Measurements from ENCODE around the gene TCF25. TPM values are rescaled to one million over a fixed set of nuclear protein-coding genes. Genes with fewer than 3 reads are reported as not detected.

TCF25 gene
- total and polyA plus RNA-seq, 2 experiments from 2014 or later = 130 to 206 TPM

GRCh38 chr16:89853306-89853993 lies 19.9 kb upstream of the TCF25 start:
- Histone ChIP-seq H3K27ac (no peak overlapping the region), H3K79me2 (no peaks in the 10 kb centered on the region), H3K9me3 (ENCODE audit: low read depth) (no peaks in the 10 kb centered on the region), H3K9me2 (replicated peaks; ENCODE audit: insufficient read depth) (no peaks in the 10 kb centered on the region), H2AFZ (no peak overlapping the region), H3K4me3 (no peak overlapping the region), H3K4me1 (ENCODE audit: insufficient read depth) (no peaks in the 10 kb centered on the region), H3K27me3 (no peaks in the 10 kb centered on the region), H3K4me2 (no peak overlapping the region), H4K20me1 (ENCODE audit: insufficient read depth, poor library complexity, severe bottlenecking) (no peaks in the 10 kb centered on the region), H3K36me3 (replicated peaks; ENCODE audit: insufficient read depth, low read depth) (no peaks in the 10 kb centered on the region)
- 96% methylated on average over 21 of the region's 21 CpGs for WGBS (ENCODE audit: low lambda C conversion rate, missing lambda C conversion rate)
- TF ChIP-seq, protein P1, sequence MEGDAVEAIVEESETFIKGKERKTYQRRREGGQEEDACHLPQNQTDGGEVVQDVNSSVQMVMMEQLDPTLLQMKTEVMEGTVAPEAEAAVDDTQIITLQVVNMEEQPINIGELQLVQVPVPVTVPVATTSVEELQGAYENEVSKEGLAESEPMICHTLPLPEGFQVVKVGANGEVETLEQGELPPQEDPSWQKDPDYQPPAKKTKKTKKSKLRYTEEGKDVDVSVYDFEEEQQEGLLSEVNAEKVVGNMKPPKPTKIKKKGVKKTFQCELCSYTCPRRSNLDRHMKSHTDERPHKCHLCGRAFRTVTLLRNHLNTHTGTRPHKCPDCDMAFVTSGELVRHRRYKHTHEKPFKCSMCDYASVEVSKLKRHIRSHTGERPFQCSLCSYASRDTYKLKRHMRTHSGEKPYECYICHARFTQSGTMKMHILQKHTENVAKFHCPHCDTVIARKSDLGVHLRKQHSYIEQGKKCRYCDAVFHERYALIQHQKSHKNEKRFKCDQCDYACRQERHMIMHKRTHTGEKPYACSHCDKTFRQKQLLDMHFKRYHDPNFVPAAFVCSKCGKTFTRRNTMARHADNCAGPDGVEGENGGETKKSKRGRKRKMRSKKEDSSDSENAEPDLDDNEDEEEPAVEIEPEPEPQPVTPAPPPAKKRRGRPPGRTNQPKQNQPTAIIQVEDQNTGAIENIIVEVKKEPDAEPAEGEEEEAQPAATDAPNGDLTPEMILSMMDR (IDR thresholded peaks at IDR 0.05; ENCODE audit: poor library complexity) = no peak
- TF ChIP-seq EZH2 (IDR thresholded peaks at IDR 0.05; ENCODE audit: borderline replicate concordance) = no peak
- TF ChIP-seq EZH2phosphoT487 (IDR thresholded peaks at IDR 0.05; ENCODE audit: low read depth, severe bottlenecking, unreplicated experiment) = no peak
- no peak for DNase-seq (ENCODE audit: low spot score)

DNA sequence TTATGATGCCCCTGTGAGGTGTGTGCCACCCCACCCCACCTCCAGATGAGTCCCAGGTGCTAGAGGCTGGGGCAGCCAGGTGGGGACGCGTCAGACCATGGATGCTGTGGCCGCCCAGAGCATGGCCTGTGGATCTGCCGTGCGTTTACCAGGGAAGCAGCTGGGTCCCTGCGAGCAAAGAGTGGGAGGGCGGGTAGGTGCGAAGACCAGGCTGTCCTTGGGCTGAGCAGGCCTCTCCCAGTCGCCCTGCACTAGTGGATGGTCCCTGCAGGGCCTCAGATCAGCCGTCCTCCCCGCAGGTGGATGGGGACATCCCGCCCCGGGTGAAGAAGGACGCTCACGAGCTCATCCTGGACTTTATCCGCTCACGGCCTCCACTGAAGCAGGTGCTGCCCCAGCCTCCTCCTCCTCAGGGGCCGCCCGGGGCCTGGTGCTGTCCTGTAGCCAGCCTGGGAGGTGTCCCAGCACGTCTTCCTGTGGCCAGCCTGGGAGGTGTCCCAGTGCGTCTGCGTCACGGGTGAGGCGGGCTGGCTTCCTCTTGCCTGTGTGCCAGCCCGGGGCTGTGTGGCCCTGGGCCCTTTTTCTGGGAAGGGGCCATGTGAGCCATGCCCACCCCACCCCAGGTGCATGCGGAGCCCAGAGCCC lies 18.0 kb upstream of the TCF25 start:
- Histone ChIP-seq H3K79me2 (no peaks in the 10 kb centered on the region), H3K27ac (no peak overlapping the region), H3K36me3 (replicated peaks; ENCODE audit: insufficient read depth, low read depth) (no peaks in the 10 kb centered on the region), H3K27me3 (no peaks in the 10 kb centered on the region), H3K4me3 (no peak overlapping the region), H4K20me1 (ENCODE audit: insufficient read depth, poor library complexity, severe bottlenecking) (no peaks in the 10 kb centered on the region), H3K9me3 (ENCODE audit: low read depth) (no peaks in the 10 kb centered on the region), H3K4me2 (no peak overlapping the region), H3K9me2 (replicated peaks; ENCODE audit: insufficient read depth) (no peaks in the 10 kb centered on the region), H2AFZ (no peak overlapping the region), H3K4me1 (ENCODE audit: insufficient read depth) (no peaks in the 10 kb centered on the region)
- TF ChIP-seq EZH2phosphoT487 (IDR thresholded peaks at IDR 0.05; ENCODE audit: low read depth, severe bottlenecking, unreplicated experiment) (no peak), EZH2 (IDR thresholded peaks at IDR 0.05; ENCODE audit: borderline replicate concordance) (no peak)
- TF ChIP-seq, protein P1 (IDR thresholded peaks at IDR 0.05; ENCODE audit: poor library complexity) = no peak
- 92% methylated on average over 23 of the region's 26 CpGs for WGBS (ENCODE audit: low lambda C conversion rate, missing lambda C conversion rate)
- no peak for DNase-seq (ENCODE audit: low spot score)

DNA sequence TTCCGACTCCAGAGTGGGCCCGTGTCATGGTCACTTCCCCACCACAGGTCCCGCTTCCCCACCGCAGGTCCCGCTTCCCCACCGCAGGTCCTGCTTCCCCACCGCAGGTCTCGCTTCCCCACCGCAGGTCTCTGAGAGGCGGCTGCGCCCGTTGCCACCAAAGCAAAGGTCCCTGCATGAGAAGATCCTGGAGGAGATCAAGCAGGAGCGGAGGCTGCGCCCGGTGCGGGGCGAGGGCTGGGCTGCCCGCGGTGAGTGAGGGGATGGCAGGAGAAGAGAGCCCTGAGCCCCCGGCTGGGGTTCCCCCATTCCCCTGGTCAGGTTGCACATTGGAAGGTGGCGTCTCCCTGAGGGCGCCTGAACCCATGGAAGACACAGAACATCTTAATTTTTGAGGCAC lies 17.4 kb upstream of the TCF25 start:
- WGBS (ENCODE audit: low lambda C conversion rate, missing lambda C conversion rate) = 95% methylated on average over 21 of the region's 22 CpGs
- no peak for DNase-seq (ENCODE audit: low spot score)
- no peak overlapping the region for H3K4me2 ChIP-seq
- no peaks in the 10 kb centered on the region for H3K4me1 ChIP-seq (ENCODE audit: insufficient read depth)
- no peaks in the 10 kb centered on the region for H3K79me2 ChIP-seq
- H3K9me3 ChIP-seq (ENCODE audit: low read depth) = no peaks in the 10 kb centered on the region
- TF ChIP-seq, protein P1 (IDR thresholded peaks at IDR 0.05; ENCODE audit: poor library complexity) = no peak
- TF ChIP-seq EZH2 (IDR thresholded peaks at IDR 0.05; ENCODE audit: borderline replicate concordance) (no peak), EZH2phosphoT487 (IDR thresholded peaks at IDR 0.05; ENCODE audit: low read depth, severe bottlenecking, unreplicated experiment) (no peak)
- no peaks in the 10 kb centered on the region for H4K20me1 ChIP-seq (ENCODE audit: insufficient read depth, poor library complexity, severe bottlenecking)
- no peaks in the 10 kb centered on the region for H3K36me3 ChIP-seq (replicated peaks; ENCODE audit: insufficient read depth, low read depth)
- H3K27ac ChIP-seq = no peak overlapping the region
- H3K27me3 ChIP-seq = no peaks in the 10 kb centered on the region
- H2AFZ ChIP-seq = no peak overlapping the region
- no peaks in the 10 kb centered on the region for H3K9me2 ChIP-seq (replicated peaks; ENCODE audit: insufficient read depth)
- H3K4me3 ChIP-seq = no peak overlapping the region

Measured in hepatocyte (in vitro differentiated cells).